Choroid plexus epithelial cell (primary cell): ENCODE results near the gene PTPRE.

Experiments
- DNase-seq: peaks from one replicate; pipeline ENCODE4 v3.0.0-alpha.2; 2010; ENCODE audit warnings: low read depth
- H3K4me3 ChIP-seq: 2 replicates; pipeline ENCODE4 v1.5.1; 2011; ENCODE audit warnings: low read depth, mild to moderate bottlenecking, control low read depth, low read length, moderate library complexity
- CTCF ChIP-seq: conservative IDR thresholded peaks from 2 replicates; pipeline ENCODE4 v1.5.1; 2011; ENCODE audit warnings: low read depth, mild to moderate bottlenecking, control low read depth, inconsistent platforms, low read length, moderate library complexity

Gene PTPRE

DNA sequence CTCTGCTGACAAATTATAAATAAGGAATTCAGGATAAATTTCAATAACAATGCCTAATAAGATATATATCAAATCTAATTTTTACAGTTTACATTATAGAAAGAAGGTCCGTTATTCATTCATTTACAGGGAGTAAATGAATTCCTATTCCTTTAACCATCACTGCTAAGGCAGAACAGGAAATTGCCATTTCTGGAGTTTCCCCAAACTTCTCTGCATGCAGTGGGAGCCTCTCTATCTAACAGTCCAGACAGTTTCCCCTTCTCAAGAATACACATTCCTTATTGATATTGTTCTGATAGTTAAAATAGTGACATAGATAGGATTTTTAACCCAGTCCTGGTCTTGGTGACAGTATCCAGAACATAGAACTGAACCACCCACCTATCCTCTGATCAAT lies 195.0 kb downstream of the PTPRE start:
- no peak for TF ChIP-seq CTCF
- DNase-seq = no peak
- H3K4me3 ChIP-seq = no peak overlapping the region

DNA sequence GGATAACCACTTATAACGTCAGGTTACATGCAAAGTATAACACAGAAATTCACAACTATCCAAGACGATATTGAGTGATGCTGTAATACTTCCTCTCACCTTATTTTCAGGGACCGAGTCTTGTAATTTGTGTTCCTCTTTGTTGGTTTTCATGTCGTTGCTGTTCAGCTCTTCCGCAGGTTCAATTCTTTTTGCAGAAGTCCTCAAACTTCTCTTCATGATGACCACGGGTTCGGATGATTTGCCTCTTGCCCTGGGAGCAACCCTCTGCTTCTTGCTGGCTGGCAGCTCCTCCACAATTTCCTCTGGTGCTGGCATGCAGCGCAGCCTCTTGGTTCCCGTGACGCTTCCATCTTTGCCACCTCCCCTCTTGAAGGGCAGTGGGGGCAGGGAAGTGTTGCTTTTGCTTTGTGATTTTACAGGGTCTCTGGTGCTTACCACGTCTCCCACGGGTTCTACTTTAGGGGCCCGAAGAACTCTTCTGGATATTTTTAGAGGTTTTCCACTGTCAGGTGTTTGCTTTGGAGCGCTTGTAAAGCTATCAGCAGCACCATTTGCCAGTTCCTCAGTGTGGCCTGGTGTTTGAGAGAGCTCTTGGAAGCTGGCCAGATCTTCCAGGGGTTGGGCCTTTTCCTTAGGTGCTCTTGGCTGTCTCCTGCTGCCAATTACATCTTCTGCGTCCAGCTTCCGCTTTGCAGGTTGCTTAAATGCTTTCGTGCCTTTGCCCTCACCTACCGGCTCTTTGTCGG lies 195.8 kb downstream of the PTPRE start:
- no peak overlapping the region for H3K4me3 ChIP-seq
- DNase-seq = no peak
- TF ChIP-seq CTCF = no peak

DNA sequence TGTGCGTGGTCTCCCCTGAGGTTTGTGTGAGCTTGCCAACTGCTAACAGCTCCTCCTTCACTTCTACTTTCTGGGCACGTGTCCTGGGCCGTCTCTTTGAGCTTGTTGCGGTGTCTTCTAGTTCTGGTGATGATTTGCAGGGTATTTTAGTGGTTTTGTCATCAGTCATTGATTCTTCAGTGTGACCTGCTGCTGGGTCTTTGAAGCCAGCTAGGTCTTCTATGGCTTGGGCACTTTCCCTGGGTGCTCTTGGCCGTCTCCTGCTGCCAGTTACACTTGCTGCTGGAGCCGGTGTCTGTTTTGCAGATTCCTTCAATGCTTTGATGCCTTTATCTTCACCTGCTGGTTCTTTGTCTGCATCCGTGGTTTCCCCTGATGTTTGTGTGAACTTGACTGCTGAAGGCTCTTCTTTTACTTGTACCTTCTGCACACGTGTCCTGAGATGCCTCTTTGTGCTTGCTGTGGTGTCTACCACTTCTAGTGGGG lies 196.4 kb downstream of the PTPRE start:
- TF ChIP-seq CTCF = no peak
- no peak for DNase-seq
- no peak overlapping the region for H3K4me3 ChIP-seq

GRCh38 chr10:128105383-128105782 lies 198.5 kb downstream of the PTPRE start:
- H3K4me3 ChIP-seq = no peak overlapping the region
- DNase-seq = no peak
- no peak for TF ChIP-seq CTCF

GRCh38 chr10:128109707-128110106 lies 202.8 kb downstream of the PTPRE start:
- no peak for TF ChIP-seq CTCF
- no peak overlapping the region for H3K4me3 ChIP-seq
- no peak for DNase-seq

DNA sequence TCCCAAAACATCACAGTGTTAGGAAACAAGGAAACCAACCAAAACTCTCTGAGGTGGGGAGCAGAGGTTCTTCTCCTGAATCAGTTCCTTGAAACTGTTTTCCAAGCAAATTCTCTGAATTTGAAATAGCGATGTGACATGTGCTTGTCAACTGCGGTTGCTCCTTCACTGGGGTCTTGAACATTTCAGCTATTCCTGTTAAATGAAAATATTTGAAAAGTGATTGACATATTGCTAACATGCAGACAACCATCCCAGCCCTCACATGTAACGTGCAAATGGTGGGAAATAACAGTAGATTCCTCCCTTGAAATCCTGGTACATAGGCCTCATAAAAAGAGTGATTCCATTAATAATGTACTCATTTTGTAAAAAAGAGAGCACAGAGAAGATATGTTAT lies 203.4 kb downstream of the PTPRE start:
- no peak for TF ChIP-seq CTCF
- DNase-seq = no peak
- H3K4me3 ChIP-seq = no peak overlapping the region

- no peak overlapping the region for H3K4me3 ChIP-seq
- no peak for TF ChIP-seq CTCF
- no peak for DNase-seq
Observed at GRCh38 chr10:128111696-128112095, 204.8 kb downstream of the PTPRE start.
